Globus pallidus (tissue), 1 donor: ENCODE results near the gene TSPYL2.

Experiments
- DNase-seq: peaks from one replicate; pipeline ENCODE4 v3.0.0-alpha.2; 2015; ENCODE audit warnings: low spot score

Gene TSPYL2

GRCh38 chrX:53125506-53125905 lies 43.3 kb downstream of the TSPYL2 start:
- no peak for DNase-seq

GRCh38 chrX:53126377-53126776 lies 44.2 kb downstream of the TSPYL2 start:
- DNase-seq, result no peak

GRCh38 chrX:53128097-53128749 lies 46.1 kb downstream of the TSPYL2 start:
- no peak for DNase-seq

DNA sequence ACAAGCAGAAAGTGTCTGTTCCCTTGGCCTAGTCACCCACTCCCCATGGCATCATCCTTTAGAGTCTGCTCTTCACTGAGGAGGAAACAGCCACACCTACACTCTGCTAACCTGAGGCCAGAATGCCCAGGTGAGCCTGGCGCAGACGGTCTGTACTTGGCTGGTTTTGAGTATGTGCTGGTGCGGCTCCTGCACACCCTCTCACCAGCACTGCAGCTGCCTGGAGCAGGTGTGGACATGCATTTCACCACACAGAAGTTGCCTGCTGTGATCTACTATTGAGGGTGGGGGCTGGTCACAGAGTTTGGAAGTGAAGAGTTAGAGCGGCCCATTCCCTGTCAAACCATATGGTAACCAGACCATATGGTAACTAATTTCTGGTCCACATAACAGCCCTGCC lies 51.2 kb downstream of the TSPYL2 start:
- no peak for DNase-seq

DNA sequence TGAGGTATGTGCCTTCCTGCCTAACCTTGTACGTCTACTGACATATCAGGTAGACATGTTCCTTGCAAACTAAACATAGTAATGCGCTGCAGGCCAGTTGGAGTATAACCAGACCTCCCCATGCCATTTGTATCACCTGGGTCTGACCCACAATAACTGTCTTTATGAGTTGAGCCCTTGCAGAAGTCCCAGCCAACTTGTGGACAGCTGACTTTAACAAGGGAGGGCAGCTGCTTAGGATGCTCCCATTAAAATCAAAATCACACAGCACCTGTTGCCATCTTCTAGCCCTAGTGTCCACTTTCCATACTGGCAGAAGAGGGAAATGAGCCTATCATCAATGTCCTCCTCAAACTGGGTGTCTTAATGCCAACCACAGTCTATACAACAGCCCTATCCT lies 53.4 kb downstream of the TSPYL2 start:
- no peak for DNase-seq
